ENCODE results near the gene MAP4K2.

Gene MAP4K2

GRCh38 chr11:64771861-64772260, 31.2 kb downstream of the MAP4K2 start:
- DNase-seq, result no peak

GRCh38 chr11:64770120-64770519, 32.9 kb downstream of the MAP4K2 start:
- no peak for DNase-seq

GRCh38 chr11:64769283-64769682, 33.7 kb downstream of the MAP4K2 start:
- DNase-seq, result no peak

- no peak for DNase-seq
Measured at GRCh38 chr11:64768300-64768694, 34.7 kb downstream of the MAP4K2 start.

DNA sequence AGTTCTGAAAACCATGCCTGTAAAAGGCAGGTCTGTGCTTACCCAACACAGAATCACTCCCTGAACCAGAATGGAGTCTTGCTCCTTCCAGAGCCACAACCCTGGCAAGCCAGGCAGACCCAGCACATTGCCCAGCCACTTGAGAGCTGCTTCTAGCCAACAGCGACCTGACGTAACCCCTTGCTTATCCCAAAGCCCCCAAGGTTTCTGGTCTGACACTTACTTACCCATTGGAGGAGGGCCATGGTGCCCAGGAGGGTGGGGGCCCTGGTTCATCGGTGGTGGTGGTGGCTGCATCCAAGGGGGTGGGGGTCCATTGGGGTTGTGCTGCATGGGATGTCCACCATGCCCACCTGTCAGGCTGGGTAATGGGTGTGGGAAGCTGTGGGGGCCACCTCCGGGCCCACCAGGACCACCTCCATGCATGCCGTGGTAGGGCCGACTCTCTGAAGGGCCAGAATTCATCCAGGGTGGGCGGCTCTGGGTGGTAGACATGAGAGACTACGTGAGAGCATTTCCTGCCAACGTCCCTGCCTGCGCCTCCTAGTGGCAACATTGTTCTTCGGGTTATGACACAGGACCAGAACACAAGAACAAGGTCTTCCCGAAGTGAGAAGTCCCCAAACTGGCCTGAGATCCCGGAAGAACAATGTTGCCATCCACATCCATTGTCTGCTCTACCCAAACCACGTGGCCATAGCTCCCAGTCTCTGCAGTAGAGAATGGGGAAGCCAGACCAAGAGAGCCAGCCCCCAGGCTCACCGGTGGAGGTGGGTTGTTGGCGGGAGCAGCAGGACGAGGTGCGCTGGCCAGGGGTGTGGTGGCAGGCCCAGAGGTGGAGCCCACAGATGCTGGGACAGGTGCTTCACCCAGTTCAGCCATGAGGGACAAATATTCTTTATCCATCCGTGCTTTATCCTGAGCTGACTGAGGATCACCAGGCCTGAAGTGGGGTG, 35.4 kb downstream of the MAP4K2 start:
- DNase-seq, result peak in 21 of 56 donors; percentile 9 to 66 (median 22)

DNA sequence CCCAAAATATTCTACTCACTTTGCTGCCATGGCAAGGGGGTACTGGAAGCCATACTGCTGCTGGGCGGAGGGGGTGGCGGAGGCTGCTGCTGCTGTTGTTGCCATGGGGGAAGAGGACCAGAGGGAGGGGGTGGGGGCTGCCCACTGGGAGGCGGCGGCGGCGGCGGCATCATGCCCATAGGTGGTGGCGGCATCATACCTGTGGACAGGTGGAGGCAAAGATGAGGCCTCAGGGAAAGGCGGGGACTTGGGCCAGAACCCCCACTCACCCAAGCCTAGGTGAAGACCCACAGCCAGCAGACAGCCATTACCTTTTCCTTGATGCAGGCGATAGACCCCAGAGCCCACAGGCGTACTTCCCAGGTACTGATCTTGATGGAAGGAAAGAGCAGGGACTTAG, 36.1 kb downstream of the MAP4K2 start:
- DNase-seq, result no peak

DNA sequence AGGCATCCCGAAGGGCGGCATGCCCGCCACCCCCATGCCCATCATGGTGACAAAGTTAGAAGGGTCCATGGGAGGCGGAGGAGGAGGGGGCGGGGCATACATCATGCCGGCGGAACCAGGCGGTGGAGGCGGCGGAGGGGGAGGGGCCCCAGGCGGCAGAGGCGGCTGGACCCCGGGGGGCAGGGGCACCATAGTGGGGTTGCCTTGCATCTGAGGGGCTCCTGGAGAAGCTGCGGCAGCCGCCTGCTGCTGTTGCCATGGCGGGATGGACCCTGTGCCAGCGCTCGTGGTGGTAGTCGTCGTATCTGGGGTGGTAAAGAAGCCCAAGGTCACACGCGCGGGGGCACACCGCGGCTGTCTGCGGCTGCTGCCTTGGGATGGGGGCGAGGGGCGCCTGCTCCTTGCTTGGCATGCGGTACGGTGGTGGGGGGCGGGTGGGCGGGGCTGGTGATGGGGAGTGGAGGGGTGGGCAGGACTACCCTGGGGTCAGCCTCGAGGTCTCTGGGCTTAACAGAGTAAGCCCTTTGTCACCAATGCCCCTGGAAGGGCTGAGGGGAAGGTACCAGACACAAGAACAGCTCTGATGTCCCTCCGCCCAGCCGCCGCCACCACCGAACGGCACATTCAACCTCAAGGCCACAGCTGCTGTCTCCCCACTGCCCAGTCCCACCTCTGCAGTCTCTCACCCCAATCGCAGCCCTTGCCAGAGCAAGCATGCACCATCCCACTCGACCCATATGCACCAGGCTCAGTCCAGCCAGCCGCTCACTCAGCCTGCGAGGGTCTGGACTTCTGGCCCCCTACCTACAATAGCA, 37.0 kb downstream of the MAP4K2 start:
- no peak for DNase-seq

- DNase-seq, result peak in 1 of 56 donors; percentile 23
Measured at GRCh38 chr11:64765291-64765850, 37.6 kb downstream of the MAP4K2 start.

DNA sequence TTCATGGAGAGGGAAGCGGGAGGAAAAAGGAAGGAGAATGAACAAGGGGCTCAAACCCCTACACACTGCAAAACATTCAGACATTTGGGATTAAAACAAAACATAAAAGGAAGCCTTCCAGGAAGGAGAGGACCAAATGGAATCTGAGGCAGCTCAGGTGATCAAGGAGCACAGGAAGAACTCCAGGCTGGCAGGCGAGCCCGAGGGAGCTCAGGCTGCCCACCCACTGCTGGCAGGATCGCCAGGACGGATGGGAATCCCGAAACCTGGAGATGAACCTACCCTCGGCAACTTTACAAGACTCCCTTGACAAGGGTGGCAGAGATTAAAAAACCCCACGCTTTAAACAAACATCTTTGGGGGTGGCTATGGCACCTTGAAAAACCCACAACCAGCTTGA, 38.3 kb downstream of the MAP4K2 start:
- DNase-seq, result no peak

GRCh38 chr11:64764040-64764611, 38.9 kb downstream of the MAP4K2 start:
- no peak for DNase-seq

DNA sequence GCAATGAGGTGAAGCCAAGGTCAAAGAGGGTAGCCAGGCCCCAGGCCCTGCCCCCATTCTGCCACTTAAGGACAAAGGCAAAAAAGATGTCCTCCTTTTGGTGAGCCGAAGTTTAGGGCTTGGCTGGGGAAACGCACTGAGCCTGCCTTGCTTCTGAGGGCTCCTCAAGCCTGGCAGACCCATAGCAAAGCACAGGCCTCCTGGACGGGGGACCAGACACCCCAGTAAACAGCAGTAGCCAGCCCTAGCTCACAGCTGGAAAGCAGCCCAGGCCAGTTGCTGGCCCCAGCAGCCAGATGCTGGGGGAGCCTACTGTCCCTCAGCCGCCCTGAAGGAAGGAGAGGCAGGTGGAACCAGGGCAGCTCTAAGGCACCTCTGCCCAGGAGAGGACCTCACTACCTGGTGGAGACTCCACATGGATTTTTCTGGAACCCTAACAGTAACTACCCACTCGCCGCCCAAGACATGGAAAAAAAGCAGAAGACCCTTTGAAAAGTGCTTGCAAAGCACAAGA, 39.4 kb downstream of the MAP4K2 start:
- peak in 5 of 56 donors; percentile 29 to 67 (median 43) for DNase-seq

GRCh38 chr11:64762674-64763525, 40.1 kb downstream of the MAP4K2 start:
- DNase-seq, result peak in 19 of 56 donors; percentile 20 to 75 (median 40)

- DNase-seq, result peak in 17 of 56 donors; percentile 10 to 51 (median 31)
Measured at GRCh38 chr11:64762277-64762673, 40.7 kb downstream of the MAP4K2 start.

DNA sequence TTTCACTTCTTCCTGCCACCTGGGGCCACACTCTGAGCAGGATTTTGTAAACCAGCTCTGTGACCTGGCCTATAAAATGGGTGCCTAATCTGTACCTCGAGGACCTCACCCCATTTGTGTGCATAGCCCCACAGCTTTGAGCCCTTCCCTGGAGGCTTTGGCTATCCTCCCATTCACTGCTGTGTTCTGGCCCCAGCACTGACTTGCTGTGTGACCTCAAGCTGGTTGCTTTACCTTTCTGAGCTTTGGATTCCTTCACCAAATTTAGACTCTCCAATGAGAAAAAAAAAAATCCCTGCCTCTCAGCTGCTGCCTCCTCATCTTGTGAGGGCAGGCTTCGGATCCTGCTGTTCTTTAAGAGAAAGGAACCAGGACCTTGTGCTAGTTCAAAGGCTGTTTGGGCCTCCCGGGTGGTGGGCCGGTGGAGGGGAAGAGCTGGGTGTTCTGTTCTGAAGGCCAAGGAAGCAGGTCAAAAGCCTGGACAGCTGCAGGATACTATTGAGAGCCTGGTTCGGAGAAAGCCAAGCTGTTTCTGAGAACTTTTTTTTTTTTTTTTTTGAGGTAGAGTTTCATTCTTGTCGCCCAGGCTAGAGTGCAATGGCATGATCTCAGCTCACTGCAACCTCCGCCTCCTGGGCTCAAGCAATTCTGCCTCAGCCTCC, 42.1 kb downstream of the MAP4K2 start:
- no peak for DNase-seq

DNA sequence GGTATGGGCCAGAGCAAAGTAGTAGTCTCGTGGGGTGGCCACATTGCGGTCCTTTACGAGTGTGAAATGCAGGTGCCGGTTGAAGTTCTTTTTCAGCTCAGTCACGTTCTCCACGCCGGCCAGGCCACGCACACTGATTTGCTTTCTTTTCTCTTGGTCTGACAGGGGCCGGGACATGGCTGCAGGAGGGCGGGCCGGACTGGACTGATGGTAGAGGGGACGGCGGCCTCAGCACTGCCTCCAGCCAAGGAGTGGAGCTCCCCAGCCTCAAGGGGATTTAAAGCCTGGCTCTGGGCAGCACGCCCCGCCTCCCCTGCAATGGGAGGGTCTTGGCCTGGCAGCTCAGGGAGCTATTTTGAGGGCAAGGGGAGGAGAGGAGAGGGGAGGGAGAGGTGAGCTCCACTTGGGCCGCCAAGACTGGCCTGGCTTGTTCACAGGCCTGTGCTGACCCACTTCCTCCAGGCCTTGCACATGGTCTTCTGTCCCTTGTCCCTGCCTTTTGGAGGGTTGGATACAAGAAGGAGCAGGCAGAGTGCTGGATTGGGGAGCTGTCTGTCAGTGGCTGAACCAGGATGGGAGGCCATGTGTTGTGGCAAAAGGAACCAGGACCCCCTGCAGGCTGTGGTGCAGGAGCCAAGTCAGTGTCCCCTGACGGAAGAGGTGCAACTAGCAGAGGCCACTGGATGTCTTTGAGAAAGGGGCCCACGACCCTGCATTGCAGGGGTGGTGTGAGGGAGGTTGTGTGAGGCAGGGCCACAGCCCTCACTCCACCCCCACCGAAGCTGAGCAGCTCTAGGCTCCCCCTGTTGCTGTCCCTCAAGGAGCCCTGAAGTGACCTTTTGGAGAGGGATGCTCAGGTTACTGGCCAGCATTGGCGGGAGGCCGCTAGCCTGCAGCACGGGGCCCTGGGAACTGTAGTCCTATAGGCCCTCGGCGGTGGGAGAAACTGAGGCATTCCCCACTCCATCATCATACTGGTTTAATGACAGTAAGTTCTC, 43.0 kb downstream of the MAP4K2 start, which contains the start of gene PYGM:
Gene PYGM, minus strand, starts transcription at position 253 of the 998 bp plus-strand sequence. Its CDS starts 76 bp downstream, at position 177.
- DNase-seq, result peak in 33 of 56 donors; percentile 19 to 82 (median 47)

DNA sequence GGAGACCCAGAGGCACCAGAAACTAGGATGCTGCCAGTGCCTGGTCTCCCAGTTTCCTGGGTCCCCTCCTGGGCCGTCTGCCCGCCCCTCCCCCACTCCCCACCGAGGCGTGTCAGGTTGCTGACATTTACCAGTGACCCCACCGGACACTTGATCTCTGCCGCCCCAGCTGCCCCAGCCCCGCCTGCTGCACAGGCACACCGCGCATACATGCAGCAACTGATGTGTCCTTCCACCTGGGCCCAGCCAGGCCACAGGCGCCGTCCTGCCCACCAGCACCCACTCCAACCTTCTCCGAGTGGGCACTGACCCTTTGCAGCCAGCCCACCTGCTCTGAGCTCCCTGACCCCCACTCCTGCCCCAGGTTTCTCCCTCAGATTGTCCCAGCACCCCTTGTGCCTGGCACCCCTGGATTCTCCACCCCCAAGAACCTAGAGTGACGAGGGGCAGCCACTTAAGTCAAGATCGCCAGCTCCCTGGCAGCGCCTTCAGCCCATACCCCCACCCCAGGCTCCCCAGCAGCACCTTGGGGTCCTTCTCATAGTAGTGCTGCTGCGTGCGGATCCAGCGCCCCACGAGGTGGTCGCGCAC, 43.8 kb downstream of the MAP4K2 start:
- no peak for DNase-seq

DNA sequence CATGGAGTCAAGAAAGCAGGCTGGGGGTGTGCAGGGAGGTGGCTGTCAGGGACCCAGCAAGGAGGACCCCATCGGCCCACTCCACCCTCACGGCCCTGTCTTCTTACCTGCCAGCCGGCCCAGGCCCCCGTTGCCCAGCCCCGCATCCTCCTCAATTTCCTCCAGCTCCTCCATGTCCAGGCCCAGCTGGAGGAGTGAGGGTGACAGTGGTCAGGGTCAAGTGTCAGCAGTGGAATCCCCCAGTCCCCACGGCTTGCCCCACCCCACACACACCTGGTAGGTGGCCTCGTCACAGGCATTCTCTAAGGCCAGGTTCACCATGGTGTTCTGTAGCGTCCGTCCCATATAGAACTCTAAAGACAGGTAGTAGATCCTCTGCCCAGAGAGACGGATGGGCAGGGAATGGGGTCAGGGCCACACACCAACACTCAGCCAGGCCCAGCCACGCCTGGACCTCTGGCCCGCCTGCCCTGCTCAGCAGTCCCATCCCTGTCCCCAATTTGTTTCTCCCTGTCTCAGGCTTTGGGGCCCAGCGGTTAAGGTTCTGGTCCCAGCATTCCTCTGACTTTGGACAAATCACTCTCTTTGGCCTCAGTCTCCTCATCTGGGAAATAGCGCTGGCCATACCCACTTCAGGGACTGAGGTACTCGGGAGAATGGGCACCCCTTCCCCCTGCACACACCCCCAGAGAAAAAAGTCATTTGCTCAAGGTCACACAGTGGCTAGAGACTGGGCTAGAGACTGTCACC, 44.5 kb downstream of the MAP4K2 start:
- no peak for DNase-seq

Data from nucleus accumbens (tissue), 56 donors.